ENCODE data around the gene AP1S1.

- no peak for TF ChIP-seq EZH2 (IDR thresholded peaks at IDR 0.05; ENCODE audit: borderline replicate concordance)
- TF ChIP-seq CTCF (IDR thresholded peaks at IDR 0.05; ENCODE audit: poor library complexity) = no peak
These were observed 31.1 kb downstream of the AP1S1 start for GRCh38 chr7:101185258-101185839.
